ENCODE results near the gene RARA.

The RARA gene

DNA sequence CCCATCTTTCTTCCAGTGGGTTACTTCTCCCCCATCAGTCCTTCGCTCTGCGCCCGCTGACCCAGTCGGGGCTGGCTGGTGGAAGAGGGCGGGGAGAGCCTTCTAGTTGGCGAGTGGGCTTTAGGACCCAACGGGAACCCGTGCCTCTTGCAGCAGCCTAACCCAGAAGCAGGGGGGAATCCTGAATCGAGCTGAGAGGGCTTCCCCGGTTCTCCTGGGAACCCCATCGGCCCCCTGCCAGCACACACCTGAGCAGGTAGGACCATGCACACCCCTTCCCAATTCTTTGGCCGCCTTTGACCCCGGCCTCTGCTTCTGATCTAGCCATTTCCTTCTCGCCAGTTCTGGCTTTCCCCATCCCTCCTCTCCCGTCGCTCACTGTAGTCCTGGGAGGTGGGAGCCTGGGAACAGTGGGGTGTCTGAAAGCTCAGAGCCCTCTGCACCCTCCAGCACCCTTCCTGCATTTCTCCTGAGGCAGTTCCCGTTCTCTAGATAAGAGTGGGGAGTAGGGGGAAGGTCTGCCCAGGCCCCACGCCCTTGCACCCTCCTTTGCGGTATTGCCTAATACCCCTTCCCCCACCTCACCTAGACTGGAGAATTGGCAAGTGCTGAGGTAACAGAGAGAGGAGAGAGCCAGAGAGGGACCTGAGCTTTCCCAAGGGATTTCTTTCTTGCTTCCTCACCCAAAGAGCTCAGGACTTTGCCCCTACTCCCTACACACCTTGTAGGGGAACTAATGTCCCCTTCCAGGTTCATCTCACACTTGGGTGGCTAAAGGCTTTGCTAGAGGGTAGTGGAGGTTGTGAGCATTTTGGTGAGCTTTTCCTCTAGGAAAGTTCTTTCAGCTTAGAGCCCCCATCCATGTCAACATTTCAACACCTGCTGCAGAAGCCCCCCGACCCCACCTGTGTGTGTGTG lies at the start of gene RARA:
Gene RARA (plus strand): TSS at position 150 of the 918 bp plus-strand sequence. CDS start 22,039 bp downstream, outside the sequence.
- no peak for TF ChIP-seq CTCF (IDR thresholded peaks at IDR 0.05; ENCODE audit: low read depth, low read length, missing control alignments)
- peak within 1 kb of the TSS; percentile 40 for H3K4me3 ChIP-seq (ENCODE audit: low read depth, low read length)
- DNase-seq (ENCODE audit: low read depth), result no peak
- in situ Hi-C loops (cut with HindIII; ENCODE audit: low sequenced_read_pairs), result no loop called here

- H3K4me3 ChIP-seq (ENCODE audit: low read depth, low read length), result no peak overlapping the region
- in situ Hi-C loops (cut with HindIII; ENCODE audit: low sequenced_read_pairs), result no loop called here
- no peak for DNase-seq (ENCODE audit: low read depth)
- TF ChIP-seq CTCF (IDR thresholded peaks at IDR 0.05; ENCODE audit: low read depth, low read length, missing control alignments), result no peak
These were observed 49.5 kb upstream of the RARA start for GRCh38 chr17:40259505-40259904.

GRCh38 chr17:40260528-40260927 lies 48.5 kb upstream of the RARA start:
- DNase-seq (ENCODE audit: low read depth), result no peak
- TF ChIP-seq CTCF (IDR thresholded peaks at IDR 0.05; ENCODE audit: low read depth, low read length, missing control alignments), result no peak
- H3K4me3 ChIP-seq (ENCODE audit: low read depth, low read length), result no peak overlapping the region
- in situ Hi-C loops (cut with HindIII; ENCODE audit: low sequenced_read_pairs), result no loop called here

DNA sequence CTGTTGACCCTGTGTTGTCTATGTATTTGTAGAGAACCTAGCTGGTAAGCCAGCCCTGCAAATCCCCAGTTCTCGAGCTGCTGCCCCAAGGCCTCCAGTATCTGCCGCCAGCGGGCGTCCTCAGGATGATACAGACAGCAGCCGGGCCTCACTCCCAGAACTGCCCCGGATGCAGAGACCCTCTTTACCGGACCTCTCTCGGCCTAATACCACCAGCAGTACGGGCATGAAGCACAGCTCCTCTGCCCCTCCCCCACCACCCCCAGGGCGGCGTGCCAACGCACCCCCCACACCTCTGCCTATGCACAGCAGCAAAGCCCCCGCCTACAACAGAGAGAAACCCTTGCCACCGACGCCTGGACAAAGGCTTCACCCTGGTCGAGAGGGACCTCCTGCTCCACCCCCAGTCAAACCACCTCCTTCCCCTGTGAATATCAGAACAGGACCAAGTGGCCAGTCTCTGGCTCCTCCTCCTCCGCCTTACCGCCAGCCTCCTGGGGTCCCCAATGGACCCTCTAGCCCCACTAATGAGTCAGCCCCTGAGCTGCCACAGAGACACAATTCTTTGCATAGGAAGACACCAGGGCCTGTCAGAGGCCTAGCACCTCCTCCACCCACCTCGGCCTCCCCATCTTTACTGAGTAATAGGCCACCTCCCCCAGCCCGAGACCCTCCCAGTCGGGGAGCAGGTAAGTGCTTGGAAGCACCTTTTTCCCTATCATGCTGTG lies 44.4 kb upstream of the RARA start:
- in situ Hi-C loops (cut with HindIII; ENCODE audit: low sequenced_read_pairs), result no loop called here
- TF ChIP-seq CTCF (IDR thresholded peaks at IDR 0.05; ENCODE audit: low read depth, low read length, missing control alignments), result no peak
- no peak for DNase-seq (ENCODE audit: low read depth)
- H3K4me3 ChIP-seq (ENCODE audit: low read depth, low read length), result no peak overlapping the region

- no peak for TF ChIP-seq CTCF (IDR thresholded peaks at IDR 0.05; ENCODE audit: low read depth, low read length, missing control alignments)
- in situ Hi-C loops (cut with HindIII; ENCODE audit: low sequenced_read_pairs), result no loop called here
- H3K4me3 ChIP-seq (ENCODE audit: low read depth, low read length), result no peak overlapping the region
- DNase-seq (ENCODE audit: low read depth), result no peak
These were observed 43.6 kb upstream of the RARA start for GRCh38 chr17:40265337-40265736.

DNA sequence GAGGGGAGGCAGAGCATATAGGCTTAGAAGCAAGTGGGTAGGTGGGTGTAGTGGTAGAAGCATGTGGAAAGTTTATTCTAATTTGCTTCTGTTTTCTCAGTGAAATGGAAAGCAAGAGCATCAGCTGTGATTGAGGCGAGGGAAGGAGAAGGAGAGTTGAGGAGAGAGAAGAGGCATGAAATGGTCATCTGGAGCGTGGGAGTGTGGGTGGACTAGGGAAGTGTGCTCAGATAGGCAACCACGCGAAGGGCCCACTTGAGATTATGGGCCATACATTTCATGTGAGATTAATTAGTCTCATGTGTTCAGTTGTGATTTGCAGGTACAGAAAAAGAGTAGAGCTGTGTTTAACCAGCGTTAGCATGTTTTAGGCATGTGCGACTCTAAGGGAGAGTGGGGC lies 42.1 kb upstream of the RARA start:
- H3K4me3 ChIP-seq (ENCODE audit: low read depth, low read length), result no peak overlapping the region
- in situ Hi-C loops (cut with HindIII; ENCODE audit: low sequenced_read_pairs), result no loop called here

More for the DNA sequence above, 42.1 kb upstream of the RARA start:
- no peak for DNase-seq (ENCODE audit: low read depth)
- TF ChIP-seq CTCF (IDR thresholded peaks at IDR 0.05; ENCODE audit: low read depth, low read length, missing control alignments), result no peak

All from astrocyte of the cerebellum (primary cell).